ENCODE results near the gene CAMK1D.

CAMK1D gene

GRCh38 chr10:12499076-12499986 is 150.0 kb downstream of the CAMK1D start:
- no peak for DNase-seq (ENCODE audit: low spot score)

DNA sequence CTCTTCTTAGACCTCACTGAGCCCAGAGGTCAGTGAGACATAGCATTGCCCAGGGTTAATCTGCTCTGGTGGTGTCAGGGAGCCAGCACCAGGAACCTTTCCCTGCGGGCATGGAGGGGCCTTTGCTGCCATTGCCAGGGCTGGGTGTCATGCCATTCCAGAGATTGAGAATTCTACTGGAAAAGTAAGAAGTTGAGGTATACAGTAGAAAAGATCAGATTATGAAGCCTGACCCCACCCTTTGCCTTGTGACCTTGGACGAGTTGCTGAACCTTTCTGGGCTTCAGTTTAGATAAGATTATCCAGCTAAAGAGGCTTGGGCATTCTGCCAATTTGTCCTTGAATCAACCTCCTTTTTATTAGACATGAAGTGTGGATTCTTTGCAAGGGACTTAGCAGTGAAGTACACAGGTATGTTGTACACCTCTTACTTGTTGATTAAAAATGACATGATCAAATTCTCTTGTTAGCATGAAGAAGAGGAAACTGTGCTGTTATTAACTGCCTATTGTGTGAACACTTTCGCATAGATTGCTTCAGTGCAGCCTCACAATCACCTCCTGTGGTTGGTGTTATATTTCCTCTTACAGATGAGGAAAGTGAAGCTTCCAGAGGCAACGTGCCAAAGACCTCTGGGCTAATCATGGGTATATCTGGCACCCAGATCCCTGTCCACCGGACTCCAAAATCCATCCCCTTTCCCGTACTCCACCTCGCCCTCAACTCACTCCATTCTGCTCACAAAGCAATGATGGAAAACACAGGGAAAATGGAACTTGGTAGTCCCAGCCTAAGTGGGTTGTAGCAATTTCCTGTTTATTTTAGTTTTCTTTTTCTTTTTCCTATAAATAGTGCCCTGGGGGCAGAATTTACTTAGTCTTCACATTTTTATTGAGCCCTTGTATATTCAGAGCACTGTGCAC is 151.3 kb downstream of the CAMK1D start:
- no peak for DNase-seq (ENCODE audit: low spot score)

DNA sequence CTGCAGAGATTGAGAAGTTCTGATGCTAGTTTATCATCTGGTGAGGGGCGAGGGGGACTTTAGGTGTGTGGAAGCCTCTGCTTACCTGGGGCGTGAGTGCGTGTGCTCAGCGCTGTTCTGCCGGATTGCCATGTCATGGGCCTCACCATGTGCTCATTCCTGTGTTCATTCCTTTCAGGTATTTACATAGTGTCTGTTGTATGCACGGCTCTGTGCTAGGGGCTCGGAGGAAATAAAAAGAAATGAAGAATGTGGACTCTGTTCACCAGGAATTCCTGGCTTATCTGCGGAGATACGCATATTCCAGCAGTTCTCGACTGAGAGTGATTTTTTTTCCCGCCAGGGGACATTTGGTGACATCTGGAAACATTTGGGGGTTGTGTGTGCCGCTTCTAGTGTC is 152.0 kb downstream of the CAMK1D start:
- no peak for DNase-seq (ENCODE audit: low spot score)

DNA sequence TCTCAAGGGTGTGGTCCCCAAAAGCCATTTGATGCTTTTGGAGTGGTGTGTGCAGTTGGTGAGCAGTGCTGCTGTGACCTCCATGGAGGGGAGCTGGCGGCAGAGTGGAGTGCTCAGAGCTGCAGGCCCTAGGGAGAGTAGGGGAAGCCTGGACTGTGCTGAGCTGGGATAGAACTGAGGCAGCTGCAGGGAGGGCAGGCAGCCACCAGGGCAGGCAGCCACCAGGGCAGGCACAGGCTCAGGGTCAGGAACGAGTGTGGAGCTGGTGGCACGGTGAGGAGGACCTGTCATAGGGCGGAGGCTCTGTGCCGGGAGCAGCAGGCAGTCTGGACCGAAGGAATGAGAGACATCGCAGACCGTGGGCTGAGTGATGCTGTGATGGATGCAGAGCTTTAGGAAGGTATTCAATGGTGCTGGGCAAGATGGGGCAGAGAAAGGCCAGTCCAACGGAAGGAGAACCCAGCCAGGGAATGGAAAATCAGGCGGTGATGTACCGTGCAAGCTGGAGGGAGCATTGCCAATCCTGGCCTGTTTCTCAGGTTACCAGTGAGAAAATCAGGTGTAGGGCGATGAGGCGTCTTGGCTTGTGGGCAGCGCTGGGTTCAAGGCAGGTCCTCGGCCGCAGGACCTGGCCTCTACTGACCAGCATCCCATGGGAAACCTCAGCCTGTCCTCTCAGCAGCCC is 152.6 kb downstream of the CAMK1D start:
- no peak for DNase-seq (ENCODE audit: low spot score)

GRCh38 chr10:12502526-12503274 is 153.4 kb downstream of the CAMK1D start:
- DNase-seq (ENCODE audit: low spot score), result no peak

GRCh38 chr10:12503311-12503710 is 154.0 kb downstream of the CAMK1D start:
- no peak for DNase-seq (ENCODE audit: low spot score)

DNA sequence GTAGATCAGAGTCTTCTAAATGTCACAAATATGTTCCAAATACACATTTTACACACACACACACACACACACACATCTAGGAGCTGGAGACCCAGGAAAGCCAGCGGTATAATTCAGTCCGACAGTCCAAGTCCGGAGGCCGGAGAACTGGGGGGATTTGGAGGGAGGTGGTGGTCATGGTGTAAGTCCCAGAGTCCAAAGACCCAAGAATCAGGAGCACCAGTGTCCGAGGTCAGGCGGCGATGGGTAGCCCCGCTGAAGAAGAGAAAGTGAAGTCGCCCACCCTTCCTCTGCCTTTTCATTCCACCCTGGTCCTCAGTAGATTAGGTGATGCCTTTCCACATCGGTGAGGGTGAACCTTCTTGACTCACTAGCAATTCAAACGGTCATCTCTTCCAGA is 154.8 kb downstream of the CAMK1D start:
- no peak for DNase-seq (ENCODE audit: low spot score)

DNA sequence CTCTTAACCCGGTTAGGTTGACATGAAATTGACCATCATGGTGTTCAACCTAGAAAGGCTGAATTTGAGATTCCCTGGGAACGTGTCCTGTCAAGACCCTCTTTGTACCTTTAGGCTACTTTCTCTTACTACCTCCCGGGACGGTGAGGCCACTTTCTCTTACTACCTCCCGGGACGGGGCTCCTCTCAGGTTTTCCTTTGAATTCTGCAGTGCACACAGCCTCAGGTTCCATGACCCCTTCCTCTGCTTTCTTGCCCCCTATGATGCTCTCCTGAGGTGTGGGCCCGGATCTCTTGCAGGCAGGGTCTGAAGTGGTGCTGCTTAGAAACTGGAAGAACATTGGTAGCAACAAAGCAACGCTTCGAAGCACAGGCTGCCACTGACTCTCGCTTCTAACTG is 155.3 kb downstream of the CAMK1D start:
- no peak for DNase-seq (ENCODE audit: low spot score)

DNA sequence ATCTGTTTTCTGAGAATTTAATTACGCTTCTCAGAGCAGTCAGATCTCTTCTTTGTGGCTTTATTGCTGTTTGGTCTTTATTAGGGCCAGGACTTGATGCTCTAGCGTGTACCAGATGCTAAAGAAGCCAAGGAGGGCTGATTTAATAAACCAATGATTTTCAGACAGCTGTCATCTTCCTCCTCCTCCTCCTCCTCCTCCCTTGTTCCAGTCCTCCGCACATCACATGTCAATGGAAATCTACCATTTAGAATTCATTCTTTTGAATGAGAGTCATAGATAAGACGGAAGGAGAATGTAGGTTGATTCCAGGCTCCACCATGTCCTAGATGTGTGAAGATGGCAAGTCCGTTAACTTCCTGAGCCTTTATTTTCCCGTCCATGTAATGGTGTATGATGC is 156.3 kb downstream of the CAMK1D start:
- no peak for DNase-seq (ENCODE audit: low spot score)

DNA sequence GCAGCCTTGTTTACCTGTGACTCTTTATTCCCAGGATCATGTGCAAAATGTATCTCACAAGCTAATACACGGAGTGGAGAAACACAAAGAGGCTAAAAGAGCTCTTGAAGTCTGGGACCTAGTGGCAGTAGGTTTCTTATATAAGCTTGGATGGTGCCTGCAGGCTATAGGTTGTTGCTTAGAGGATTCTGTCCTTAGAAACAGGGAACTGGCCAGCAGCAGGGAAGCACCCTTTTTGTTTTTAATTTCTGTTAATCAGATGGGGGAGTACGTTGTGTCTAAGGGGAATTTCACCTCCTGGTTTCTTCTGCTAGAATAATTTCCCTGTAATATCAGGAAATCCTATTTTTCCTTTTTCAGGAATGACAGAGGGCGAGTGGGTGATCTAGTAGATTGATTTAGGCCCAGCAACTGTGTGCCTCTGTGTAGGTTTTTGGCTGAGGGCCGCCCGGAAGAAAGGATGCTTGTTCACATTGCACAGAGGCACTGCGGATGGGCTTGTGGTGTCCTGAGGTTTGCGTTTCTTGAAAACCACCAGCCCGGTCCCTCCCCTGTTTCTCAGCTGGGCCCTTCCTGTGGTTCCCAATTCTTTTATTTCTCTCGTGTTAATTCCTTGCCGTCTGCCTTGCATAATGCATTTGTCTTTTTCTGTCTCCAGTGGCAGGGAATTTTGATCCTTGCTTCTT is 158.0 kb downstream of the CAMK1D start:
- DNase-seq (ENCODE audit: low spot score), result no peak

DNA sequence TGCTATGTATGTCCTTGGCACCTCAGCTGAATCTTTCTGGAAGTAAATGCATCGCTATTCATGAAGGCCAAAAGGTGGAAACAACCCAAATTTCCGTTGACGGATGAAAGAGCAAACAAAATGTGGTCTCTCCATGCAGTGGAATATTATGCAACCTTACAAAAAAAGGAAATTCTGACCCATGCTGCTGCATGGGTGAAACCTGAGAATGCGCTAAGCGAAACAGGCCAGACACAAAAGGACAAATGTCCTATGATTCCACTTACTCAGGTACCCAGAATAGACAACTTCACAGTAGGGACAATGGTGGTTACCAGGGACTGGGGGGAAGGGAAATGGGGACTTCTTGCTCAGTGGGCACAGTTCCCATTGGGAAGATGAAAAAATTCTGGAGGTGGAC is 158.8 kb downstream of the CAMK1D start:
- no peak for DNase-seq (ENCODE audit: low spot score)

GRCh38 chr10:12509016-12509793 is 159.9 kb downstream of the CAMK1D start:
- DNase-seq (ENCODE audit: low spot score), result no peak

GRCh38 chr10:12509794-12510100 is 160.4 kb downstream of the CAMK1D start:
- no peak for DNase-seq (ENCODE audit: low spot score)

DNA sequence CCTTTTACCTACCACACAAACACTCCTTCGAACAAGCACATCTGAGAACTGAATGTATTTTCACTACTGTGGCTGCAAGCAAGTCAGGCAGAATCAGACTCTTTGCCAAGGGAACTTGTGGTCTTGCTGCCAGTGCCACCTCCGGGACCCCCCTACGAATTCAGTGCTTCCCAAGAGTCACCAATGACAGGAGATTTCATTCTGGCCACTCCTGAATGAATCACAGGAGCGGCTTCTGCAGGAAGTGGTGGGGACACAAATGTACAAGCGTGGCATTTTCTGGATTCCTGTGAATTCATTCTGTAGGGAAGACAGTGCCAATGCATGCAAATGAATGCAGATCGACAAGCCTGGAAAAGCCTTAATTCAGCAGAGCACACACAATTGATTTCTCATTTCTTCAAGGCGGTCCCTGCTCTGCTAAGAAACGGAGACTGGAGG is 161.2 kb downstream of the CAMK1D start:
- DNase-seq (ENCODE audit: low spot score), result no peak

- DNase-seq (ENCODE audit: low spot score), result no peak
These were observed 161.6 kb downstream of the CAMK1D start for GRCh38 chr10:12510984-12511383.

DNA sequence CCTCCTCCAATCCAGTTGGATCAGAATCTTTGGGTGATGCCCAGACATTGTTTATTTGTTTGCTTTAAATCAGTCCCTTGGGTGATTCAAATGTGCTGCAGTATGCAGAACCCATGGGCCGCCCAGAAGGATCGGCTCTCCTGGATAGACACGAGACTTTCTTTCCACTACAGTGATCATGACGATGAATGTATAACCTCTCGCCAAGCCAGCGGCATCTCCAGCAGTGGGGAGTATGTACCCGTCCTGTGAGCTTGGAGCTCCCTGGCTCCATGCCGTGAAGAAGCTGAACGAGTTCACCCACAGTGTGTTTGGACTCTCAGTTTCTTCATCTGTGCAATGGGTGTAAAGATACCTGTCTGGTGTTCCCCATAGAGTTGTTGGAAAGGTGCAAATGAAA is 162.3 kb downstream of the CAMK1D start:
- DNase-seq (ENCODE audit: low spot score), result no peak

DNA sequence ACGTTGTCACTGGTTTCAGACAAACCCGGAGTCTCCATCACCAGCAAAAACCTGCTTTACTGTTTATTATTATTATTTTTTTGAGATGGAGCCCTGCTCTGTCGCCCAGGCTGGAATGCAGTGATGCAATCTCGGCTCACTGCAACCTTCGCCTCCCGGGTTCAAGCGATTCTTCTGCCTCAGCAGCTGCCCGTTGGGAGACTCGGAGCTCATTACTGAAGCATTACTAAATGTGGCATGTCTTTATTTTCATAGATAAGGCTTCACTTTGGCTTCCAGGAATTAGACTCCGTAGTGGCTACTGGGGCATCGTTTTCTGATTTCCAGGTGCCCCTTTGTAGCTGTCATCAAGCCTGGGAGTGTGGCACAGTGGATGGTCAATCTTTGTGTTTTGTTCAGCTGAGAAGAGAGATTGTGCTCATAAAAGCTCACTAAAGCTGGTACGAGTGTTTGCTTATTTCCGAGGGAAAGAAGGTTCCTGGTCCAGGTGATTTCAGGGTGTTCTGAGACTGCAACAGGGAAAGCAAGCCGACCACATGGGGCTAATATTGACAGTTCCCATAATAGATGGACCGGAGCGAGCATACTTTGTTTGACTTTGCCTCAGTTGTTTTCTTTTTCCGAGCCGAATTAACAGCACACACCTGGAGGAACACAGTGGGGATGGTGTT is 163.1 kb downstream of the CAMK1D start:
- no peak for DNase-seq (ENCODE audit: low spot score)

DNA sequence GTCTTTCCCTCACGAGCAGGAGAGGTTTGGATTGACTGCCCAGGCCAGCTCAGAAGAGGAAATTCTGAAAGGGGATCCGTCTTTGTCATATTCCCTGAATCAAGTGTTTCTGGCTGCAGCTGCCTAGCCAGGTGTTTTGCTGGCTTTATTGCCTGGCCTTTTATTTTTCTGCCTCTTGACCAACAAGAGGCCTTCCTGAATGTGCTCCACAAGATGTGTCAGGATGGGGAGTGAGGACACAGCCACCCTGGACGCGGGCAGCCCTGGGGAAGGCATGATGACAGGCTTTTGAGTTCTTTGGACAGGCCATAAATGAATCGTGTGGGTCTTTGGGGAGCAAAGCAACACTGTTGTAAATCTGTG is 163.6 kb downstream of the CAMK1D start:
- DNase-seq (ENCODE audit: low spot score), result no peak

DNA sequence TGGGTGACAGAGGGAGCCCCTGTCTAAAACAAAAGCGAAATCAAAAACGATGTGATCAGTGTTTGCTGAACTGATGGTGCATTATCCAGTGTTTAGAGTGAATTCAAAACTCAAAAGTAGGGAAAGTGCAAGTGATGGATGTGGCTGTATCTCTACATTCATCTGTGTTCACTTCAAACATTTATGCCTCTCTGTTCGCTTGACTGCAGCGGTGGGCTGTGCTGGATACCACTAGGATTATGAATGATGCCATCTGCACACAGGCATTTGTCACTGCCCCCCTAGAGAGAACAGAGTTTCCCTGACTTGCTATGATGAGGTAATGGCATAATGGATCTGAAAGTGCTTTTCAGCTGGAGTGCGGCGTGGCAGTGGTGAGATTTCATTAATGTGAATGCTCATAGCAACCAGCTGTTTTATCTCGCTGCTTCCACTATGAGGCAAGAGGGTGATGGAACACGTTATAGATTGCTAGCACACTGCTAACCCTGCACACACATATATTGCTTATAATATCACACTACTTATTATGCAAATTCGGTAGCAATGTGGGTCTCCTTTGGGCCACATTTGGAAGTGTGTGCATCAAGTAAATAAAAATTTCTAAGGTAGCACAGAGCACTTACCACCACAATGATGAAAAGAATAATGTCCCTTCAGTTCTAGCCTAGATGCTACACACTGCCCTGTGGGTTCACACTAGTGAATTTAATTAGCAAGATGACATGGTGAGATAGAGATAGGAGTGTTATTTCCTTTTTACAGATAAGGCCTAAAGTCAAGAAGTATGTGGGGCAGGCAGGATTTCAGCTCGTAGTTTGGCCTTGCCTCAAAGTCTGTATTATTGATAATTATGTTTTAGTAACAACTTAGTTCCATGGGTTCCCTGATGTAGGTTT is 164.7 kb downstream of the CAMK1D start:
- no peak for DNase-seq (ENCODE audit: low spot score)
